Measurements from ENCODE around the gene CNGB1.
"Not testable (repeated sequence)": the region's sequence is repeated elsewhere in the genome, so short reads cannot be mapped to it uniquely, and the experiment has no call there.

Gene CNGB1

GRCh38 chr16:57952909-57953308 is 18.0 kb downstream of the CNGB1 start:
- no peak for DNase-seq (ENCODE audit: low read depth in 2 of 2)

DNA sequence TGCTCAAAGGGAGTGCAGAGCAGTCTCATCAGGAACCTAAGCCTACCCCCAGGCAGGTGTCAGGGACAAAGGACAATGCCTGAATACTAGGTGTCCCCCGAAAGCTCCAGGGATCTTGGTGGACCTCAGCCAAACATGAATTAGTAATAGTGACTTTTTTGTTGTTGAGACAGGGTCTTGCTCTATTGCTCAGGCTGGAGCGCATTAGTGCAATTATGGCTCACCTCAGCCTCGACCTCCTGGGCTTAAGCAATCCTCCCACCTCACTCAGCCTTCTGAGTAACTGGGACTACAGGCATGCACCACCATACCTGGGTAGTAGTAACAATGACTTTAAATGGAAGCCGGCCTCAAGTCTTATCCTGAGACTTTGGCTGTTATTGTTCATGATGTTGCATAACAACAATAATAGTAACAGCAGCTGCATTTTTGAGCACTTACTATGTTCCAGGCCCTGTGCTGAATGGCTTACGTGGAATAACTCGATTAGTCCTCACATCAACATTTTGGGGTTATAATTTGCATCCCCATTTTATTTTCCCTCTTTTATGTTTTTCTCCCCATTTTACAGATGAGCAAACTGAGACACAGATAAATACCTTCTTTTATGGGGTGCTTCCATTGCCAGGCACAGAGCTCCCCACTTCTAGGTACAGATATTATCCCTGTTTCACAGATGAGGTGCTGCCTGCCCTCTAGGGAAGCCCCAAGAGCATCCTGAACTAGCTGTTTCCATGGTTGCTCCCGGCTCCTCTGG is 19.5 kb downstream of the CNGB1 start:
- DNase-seq (ENCODE audit: low read depth in 2 of 2), result no peak

DNA sequence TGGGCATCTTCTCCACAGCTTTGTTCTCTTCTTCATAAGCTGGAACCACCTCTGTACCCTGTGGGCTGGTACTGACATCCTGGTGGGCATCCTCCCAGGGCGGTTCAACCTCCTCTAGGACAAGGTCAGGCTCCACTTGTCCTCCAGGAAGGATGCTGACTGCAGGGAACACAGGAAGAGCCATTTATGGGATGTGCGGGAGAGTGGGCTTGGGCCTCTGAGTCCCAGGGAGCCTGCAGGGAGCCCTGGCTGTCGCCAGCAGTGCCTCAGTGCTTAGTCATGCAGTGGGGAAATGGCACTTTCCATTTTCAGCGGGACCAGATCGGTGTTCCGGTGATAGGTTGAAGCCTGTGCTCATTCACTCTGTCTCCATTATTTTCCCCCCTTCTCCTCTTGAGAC is 20.5 kb downstream of the CNGB1 start:
- no peak for DNase-seq (ENCODE audit: low read depth in 2 of 2)

DNA sequence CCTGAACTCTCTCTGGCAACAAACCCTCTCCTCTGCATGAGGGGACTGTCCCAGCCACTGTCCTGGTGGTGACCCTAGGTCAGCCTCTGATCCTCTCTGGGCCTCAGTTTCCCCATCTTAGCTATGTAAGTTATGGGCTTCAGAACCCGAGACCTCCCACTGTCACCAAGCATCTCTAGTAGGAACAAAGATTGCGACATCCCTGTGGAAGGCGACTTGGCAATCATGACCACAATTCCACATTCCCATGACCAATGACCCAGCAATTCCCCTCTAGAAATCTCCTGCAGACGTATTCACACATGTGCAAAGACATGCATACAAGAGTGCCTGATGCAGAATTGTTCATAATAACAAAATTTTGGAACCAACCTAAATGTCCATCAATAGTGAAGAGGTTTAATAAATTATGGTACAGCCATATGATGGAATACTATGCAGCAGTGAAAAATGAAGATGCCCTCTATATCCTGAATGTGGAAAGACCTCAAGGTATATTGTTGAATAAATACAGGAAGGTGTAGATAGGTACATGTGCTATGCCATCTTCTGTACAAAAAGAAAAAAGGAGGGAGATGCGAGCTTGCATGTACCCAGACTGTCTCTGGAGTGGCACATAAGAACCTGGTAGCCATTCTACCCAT is 21.2 kb downstream of the CNGB1 start:
- no peak for DNase-seq (ENCODE audit: low read depth in 2 of 2)

DNA sequence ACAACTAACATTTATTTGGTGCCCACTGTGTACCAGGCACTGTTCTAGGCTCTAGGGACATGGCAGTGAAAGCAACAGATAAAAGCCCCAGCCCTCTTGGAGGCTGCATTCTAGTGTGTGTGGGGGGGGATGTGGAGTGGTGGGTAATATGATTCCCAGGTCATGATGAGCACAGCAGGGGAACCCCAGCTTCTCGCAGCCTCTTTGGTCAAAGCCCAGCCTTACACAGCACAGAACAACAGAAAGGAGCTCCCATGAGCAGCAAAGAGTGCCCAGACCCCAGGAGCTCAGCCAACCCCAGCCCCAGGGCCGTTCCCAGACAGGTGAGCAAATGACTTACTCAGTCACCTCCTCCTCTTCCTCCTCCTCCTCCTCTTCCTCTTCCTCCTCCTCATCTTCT is 21.9 kb downstream of the CNGB1 start:
- no peak for DNase-seq (ENCODE audit: low read depth in 2 of 2)

DNA sequence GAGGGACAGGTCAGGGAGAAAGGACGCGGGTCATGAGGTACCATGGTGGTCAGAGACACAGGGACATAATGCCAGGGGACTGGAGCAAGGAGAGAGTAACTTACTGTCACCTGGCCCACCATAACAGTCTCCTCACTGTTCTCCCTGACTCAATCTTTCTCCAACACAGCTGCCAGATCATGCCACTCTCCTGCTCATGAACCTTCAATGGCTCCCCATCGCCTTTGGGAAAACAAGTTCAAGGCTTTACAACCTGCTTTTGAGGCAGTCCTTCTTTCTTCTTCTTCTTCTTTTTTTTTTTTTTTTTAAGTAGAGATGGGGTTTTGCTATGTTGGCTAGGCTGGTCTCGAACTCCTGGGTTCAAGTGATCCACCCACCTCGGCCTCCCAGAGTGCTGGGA is 22.9 kb downstream of the CNGB1 start:
- DNase-seq (ENCODE audit: low read depth in 2 of 2), result no peak

DNA sequence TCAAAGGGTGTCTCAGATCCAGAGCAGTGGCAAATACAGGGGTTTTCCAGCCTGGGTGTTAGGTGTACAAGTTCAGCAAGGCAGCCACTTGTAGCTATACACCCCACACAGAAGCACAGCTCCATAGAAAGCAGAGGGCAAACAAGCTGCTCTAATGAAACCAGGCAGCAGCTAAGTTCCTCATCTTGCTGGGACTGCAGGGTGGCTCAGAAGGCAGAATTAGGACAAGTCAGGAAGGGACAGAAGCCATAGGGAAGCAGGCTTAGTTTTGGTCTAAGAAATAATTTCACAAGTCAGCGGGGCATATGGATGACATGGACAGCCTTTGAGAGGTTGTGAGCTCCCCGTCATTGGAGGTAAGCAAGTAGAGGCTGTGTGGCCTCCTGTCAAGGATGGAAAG is 23.7 kb downstream of the CNGB1 start:
- no peak for DNase-seq (ENCODE audit: low read depth in 2 of 2)

- DNase-seq (ENCODE audit: low read depth in 2 of 2), result no peak
These were observed 24.6 kb downstream of the CNGB1 start for GRCh38 chr16:57946181-57946801.

- DNase-seq (ENCODE audit: low read depth in 2 of 2), result no peak
These were observed 25.2 kb downstream of the CNGB1 start for GRCh38 chr16:57945740-57946138.

DNA sequence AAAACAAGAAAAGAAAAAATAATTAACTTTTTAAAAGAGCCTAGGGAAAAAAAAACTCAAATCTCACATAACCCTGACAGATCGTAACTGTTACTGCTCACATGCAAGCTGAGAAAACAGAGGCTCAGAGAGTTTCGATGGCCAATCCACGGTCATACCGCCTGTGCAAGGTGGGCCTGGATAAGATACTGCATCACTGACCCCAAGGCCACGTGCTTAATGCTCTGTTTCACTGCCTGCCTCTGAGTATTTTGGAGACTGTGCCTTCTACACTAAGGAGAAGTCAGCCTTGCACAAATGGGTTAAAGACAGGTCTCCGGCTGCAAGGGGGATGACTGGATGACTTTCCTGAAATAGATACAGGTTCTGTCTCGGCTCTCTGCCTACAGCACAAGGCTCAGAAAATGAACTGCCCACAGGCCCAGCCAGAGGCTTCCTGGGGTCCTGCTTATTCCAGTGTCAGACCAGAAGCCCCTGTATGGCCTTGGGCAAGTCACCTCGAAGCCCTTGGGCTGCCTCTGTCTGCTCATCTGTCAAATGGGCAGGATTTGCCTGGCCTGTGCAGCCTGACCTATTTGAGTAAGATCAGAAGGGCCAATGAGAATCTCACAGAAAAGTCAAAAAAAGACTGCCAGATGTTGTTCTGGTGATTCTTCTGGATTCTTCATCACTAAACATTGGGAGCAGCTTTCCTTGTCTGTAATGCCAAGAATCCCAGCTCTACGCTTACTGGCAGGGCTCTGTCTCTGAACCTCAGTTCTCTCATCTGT is 25.8 kb downstream of the CNGB1 start:
- DNase-seq (ENCODE audit: low read depth in 2 of 2), result no peak

- DNase-seq (ENCODE audit: low read depth in 2 of 2), result not testable (repeated sequence)
These were observed 27.5 kb downstream of the CNGB1 start for GRCh38 chr16:57943381-57943780.

- DNase-seq (ENCODE audit: low read depth in 2 of 2), result not testable (repeated sequence)
These were observed 29.0 kb downstream of the CNGB1 start for GRCh38 chr16:57941901-57942300.

DNA sequence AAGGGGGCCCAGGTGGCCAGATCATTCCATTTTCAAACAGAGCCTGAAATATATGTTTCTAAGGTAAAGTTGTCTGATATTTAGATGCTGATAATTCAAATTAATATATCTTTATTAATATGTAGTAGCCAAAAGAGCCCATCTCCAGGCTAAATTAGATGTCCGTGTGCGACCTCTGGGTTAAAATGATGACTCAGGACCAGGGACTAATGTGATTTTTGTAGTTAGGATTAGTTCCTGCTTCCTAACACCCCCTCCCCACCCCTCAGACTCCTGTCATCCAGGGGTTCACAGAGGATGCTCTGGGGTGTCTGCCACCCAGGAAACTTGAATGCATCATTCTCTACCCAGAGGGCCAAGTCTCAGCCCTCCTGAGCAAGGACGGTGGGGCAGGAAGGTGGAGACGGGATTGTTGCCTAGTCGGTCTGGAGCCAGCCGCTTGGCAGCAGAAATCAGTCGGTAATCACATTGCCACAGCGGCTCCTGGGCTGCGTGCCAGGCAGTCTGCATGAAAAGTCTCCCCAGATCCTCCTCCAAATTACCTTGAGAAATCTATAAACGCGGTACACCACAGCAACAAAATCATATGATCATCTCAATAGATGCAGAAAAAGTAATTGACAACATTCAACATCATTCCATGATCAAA is 29.8 kb downstream of the CNGB1 start:
- no peak for DNase-seq (ENCODE audit: low read depth in 2 of 2)

DNA sequence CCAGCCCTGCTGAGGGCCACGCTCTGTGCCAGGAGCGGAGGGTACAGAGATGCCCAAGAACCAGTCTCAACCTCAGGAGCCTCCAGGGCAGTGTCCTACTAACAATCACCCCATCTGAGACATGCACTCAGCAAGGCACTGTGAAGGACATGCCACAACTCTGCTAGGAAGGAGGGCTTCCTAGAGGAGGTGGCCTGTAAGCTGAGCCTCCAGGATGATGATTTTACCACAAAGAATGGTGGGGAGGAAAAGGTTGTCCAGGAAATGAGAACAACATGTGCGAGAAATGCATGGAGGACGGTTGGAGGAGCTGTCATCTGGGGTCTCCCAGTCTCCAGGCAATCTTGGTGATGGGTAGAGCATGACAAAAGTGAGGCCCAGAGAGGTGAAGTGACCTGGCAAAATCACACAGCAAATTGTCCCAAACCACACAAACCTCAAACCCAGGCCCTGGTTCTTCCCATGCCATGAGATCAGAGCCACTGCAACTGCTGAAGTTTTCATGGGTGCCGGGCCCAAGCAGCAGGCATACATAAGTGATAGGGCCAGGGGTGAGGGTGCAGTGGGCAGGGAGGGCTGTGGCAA is 30.5 kb downstream of the CNGB1 start:
- DNase-seq (ENCODE audit: low read depth in 2 of 2), result no peak

GRCh38 chr16:57939872-57940224 is 31.1 kb downstream of the CNGB1 start:
- no peak for DNase-seq (ENCODE audit: low read depth in 2 of 2)

- DNase-seq (ENCODE audit: low read depth in 2 of 2), result no peak
These were observed 31.7 kb downstream of the CNGB1 start for GRCh38 chr16:57938936-57939871.

DNA sequence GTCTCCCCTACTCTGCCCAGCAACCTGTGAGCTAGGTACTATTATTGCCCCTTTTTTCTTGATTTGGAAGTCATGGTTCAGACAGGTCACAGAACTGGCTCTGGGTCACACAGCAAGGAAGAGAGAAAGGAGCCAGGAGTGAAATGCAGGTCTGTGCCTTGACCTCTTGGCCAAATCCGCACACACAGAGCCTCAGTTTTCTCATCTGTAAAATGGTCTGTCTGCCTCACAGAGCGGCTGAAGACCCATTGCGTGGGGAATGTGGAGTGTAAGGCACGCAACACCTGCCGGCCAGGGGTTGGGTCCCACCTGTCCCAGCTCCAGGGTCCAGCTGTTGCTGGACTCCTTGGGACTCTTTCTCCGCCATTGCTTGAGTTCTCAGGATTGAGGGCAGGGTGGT is 32.4 kb downstream of the CNGB1 start:
- DNase-seq (ENCODE audit: low read depth in 2 of 2), result no peak

- DNase-seq (ENCODE audit: low read depth in 2 of 2), result no peak
These were observed 33.1 kb downstream of the CNGB1 start for GRCh38 chr16:57937861-57938260.

DNA sequence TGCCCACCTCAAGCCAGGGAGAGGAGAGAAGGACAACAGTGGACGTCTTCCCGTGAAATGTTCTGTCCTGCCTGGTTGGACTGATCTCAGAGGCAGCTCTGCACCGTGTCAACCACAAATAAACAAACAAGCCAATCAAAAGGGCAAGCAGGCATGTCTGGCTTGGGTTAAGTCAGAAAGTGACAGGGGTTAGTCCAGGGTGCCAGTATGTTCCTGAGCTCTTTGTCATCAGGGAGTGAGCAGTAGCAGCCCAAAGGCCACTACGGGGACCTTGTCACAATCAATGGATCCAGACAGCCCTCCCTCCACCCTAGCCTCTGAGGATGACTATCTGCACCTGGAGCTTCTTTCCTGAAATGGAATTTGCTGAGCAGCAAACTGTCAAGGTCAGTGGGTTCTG is 35.0 kb downstream of the CNGB1 start:
- DNase-seq (ENCODE audit: low read depth in 2 of 2), result no peak

DNA sequence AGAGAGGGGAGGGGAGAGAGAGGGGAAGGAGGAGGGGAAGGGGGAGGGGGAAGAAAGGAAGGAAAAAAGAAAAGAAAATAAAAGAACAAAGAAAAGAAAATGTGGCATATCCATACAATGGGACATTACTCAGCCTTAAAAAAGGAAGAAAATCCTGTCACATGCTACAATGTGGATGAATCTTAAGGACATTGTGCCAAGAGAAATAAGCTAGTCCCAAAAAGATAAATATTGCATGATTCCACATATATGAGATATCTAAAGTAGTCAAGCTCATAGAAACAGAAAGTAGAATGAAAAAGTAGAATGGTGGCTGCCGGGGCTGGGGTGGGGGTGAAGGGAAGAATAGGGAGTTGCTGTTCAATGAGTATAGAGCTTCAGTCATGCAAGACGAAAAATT is 40.4 kb downstream of the CNGB1 start:
- no peak for DNase-seq (ENCODE audit: low read depth in 2 of 2)

GRCh38 chr16:57929250-57929649 is 41.7 kb downstream of the CNGB1 start:
- DNase-seq (ENCODE audit: low read depth in 2 of 2), result no peak

Measured in stimulated activated CD8-positive, alpha-beta memory T cell treated with anti-CD3 and anti-CD28 coated beads, Interleukin-7, amount 100 ng/mL, for 4 hours (primary cell).